ENCODE results near the gene ANKHD1.
A peak's percentile ranks its signal among the peaks of the same experiment; 100 is the strongest.

ANKHD1 gene

GRCh38 chr5:140547508-140548299 is 146.1 kb downstream of the ANKHD1 start, which contains the start of gene EIF4EBP3:
Gene EIF4EBP3 (plus strand): TSS chr5:140547662. CDS start chr5:140547738, 76 bp downstream.
- peak; percentile 90 for DNase-seq

GRCh38 chr5:140548300-140548688 is 146.7 kb downstream of the ANKHD1 start:
- no peak for DNase-seq

GRCh38 chr5:140548791-140549190 is 147.2 kb downstream of the ANKHD1 start:
- DNase-seq: no peak

GRCh38 chr5:140549237-140550144 is 147.9 kb downstream of the ANKHD1 start:
- DNase-seq: no peak

- no peak for DNase-seq
Observed at GRCh38 chr5:140550147-140551079, 148.8 kb downstream of the ANKHD1 start.

GRCh38 chr5:140551872-140552271 is 150.2 kb downstream of the ANKHD1 start:
- no peak for DNase-seq

- DNase-seq: no peak
Observed at GRCh38 chr5:140553657-140554056, 152.0 kb downstream of the ANKHD1 start.

GRCh38 chr5:140554454-140554853 is 152.8 kb downstream of the ANKHD1 start:
- DNase-seq: no peak

- DNase-seq: no peak
Observed at GRCh38 chr5:140555747-140556312, 154.2 kb downstream of the ANKHD1 start.

- no peak for DNase-seq
Observed at GRCh38 chr5:140556438-140556837, 154.8 kb downstream of the ANKHD1 start.

- peak; percentile 88 for DNase-seq
Observed at GRCh38 chr5:140557136-140557805, 155.6 kb downstream of the ANKHD1 start, which contains the start of gene SRA1. Gene SRA1 (minus strand): TSS chr5:140557473. CDS start chr5:140557452, 21 bp downstream.

GRCh38 chr5:140557965-140558364 is 156.3 kb downstream of the ANKHD1 start:
- no peak for DNase-seq

GRCh38 chr5:140558542-140558941 is 156.9 kb downstream of the ANKHD1 start:
- DNase-seq: no peak

- no peak for DNase-seq
Observed at GRCh38 chr5:140560227-140560626, 158.6 kb downstream of the ANKHD1 start.

GRCh38 chr5:140561753-140562523 is 160.3 kb downstream of the ANKHD1 start:
- DNase-seq: no peak

GRCh38 chr5:140563596-140563995 is 162.0 kb downstream of the ANKHD1 start:
- DNase-seq: no peak

GRCh38 chr5:140564196-140565023 is 162.8 kb downstream of the ANKHD1 start, which contains the start of the genes APBB3 and SLC35A4:
Gene APBB3 (minus strand): TSS chr5:140564598. CDS start chr5:140564245, 353 bp downstream.
Gene SLC35A4 (plus strand): TSS chr5:140564828. CDS start chr5:140567170, 2,342 bp downstream.
- DNase-seq: peak; percentile 98

- DNase-seq: no peak
Observed at GRCh38 chr5:140565024-140565779, 163.6 kb downstream of the ANKHD1 start.

GRCh38 chr5:140565780-140566095 is 164.1 kb downstream of the ANKHD1 start:
- no peak for DNase-seq

All from fibroblast of skin of right quadriceps (primary cell).